ENCODE results near the gene CCDC88C.
"Not testable (repeated sequence)": the region's sequence is repeated elsewhere in the genome, so short reads cannot be mapped to it uniquely, and the experiment has no call there.

CCDC88C gene

GRCh38 chr14:91417120-91417982 is at the start of gene CCDC88C:
Gene CCDC88C, minus strand, starts transcription at chr14:91417820. Its CDS starts 130 bp downstream, at chr14:91417690.
- in situ Hi-C loops (cut with HindIII; ENCODE audit: low sequenced_read_pairs), result no loop called here

- in situ Hi-C loops (cut with HindIII; ENCODE audit: low sequenced_read_pairs), result no loop called here
Observed at GRCh38 chr14:91466192-91466591, 48.6 kb upstream of the CCDC88C start.

GRCh38 chr14:91464615-91465205 is 47.1 kb upstream of the CCDC88C start:
- in situ Hi-C loops (cut with HindIII; ENCODE audit: low sequenced_read_pairs), result no loop called here

GRCh38 chr14:91458612-91459011 is 41.0 kb upstream of the CCDC88C start:
- in situ Hi-C loops (cut with HindIII; ENCODE audit: low sequenced_read_pairs), result no loop called here

GRCh38 chr14:91456283-91456682 is 38.7 kb upstream of the CCDC88C start:
- in situ Hi-C loops (cut with HindIII; ENCODE audit: low sequenced_read_pairs), result no loop called here

GRCh38 chr14:91454580-91454979 is 37.0 kb upstream of the CCDC88C start:
- in situ Hi-C loops (cut with HindIII; ENCODE audit: low sequenced_read_pairs), result no loop called here

GRCh38 chr14:91454155-91454554 is 36.5 kb upstream of the CCDC88C start:
- in situ Hi-C loops (cut with HindIII; ENCODE audit: low sequenced_read_pairs), result no loop called here

GRCh38 chr14:91453744-91454143 is 36.1 kb upstream of the CCDC88C start:
- in situ Hi-C loops (cut with HindIII; ENCODE audit: low sequenced_read_pairs), result no loop called here

- in situ Hi-C loops (cut with HindIII; ENCODE audit: low sequenced_read_pairs), result no loop called here
Observed at GRCh38 chr14:91444335-91445020, 26.9 kb upstream of the CCDC88C start.

- in situ Hi-C loops (cut with HindIII; ENCODE audit: low sequenced_read_pairs), result no loop called here
Observed at GRCh38 chr14:91439345-91439744, 21.7 kb upstream of the CCDC88C start.

- in situ Hi-C loops (cut with HindIII; ENCODE audit: low sequenced_read_pairs), result no loop called here
Observed at GRCh38 chr14:91438845-91439244, 21.2 kb upstream of the CCDC88C start.

- in situ Hi-C loops (cut with HindIII; ENCODE audit: low sequenced_read_pairs), result not testable (repeated sequence)
Observed at GRCh38 chr14:91436266-91436665, 18.6 kb upstream of the CCDC88C start.

- in situ Hi-C loops (cut with HindIII; ENCODE audit: low sequenced_read_pairs), result no loop called here
Observed at GRCh38 chr14:91429385-91429784, 11.8 kb upstream of the CCDC88C start.

- in situ Hi-C loops (cut with HindIII; ENCODE audit: low sequenced_read_pairs), result not testable (repeated sequence)
Observed at GRCh38 chr14:91428931-91429330, 11.3 kb upstream of the CCDC88C start.

GRCh38 chr14:91425531-91425944 is 7.9 kb upstream of the CCDC88C start:
- in situ Hi-C loops (cut with HindIII; ENCODE audit: low sequenced_read_pairs), result not testable (repeated sequence)

- in situ Hi-C loops (cut with HindIII; ENCODE audit: low sequenced_read_pairs), result loop anchor here (5.0 kb wide), 1 partner anchor 98 kb away; no protein-coding TSS in a partner anchor
Observed at GRCh38 chr14:91424813-91425530, 7.4 kb upstream of the CCDC88C start.

GRCh38 chr14:91420686-91421085 is 3.1 kb upstream of the CCDC88C start:
- in situ Hi-C loops (cut with HindIII; ENCODE audit: low sequenced_read_pairs), result loop anchor here (5.0 kb wide), 1 partner anchor 93 kb away; no protein-coding TSS in a partner anchor

GRCh38 chr14:91419451-91419850 is 1.8 kb upstream of the CCDC88C start:
- in situ Hi-C loops (cut with HindIII; ENCODE audit: low sequenced_read_pairs), result no loop called here

GRCh38 chr14:91419044-91419397 is 1.4 kb upstream of the CCDC88C start:
- in situ Hi-C loops (cut with HindIII; ENCODE audit: low sequenced_read_pairs), result no loop called here

- in situ Hi-C loops (cut with HindIII; ENCODE audit: low sequenced_read_pairs), result no loop called here
Observed at GRCh38 chr14:91418387-91419043, 895 bp upstream of the CCDC88C start.

All from endothelial cell of hepatic sinusoid (primary cell).